ENCODE measurements around the gene LRGUK.

DNA sequence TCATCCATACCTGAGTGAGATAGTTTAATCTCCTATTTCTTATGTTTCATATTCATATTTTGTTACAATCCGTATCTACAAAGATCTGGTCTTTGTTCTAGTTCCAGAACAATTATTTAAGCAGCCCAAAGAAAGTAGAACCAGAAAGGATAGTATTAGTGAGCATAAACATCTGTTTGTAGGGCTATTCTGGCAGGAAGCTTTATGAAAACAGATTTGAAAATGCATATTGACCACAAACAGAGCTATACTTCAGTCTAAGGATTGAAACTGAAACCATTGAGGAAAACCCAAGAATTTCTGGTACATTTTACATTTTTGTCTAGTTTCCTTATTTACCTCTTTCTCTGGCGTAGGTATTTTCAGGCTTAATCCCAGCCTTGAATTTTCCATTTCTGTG, 28.1 kb downstream of the LRGUK start:
- no peak for TF ChIP-seq SIN3A (IDR thresholded peaks at IDR 0.05; ENCODE audit: low read depth)
- no peak for TF ChIP-seq EGR1 (IDR thresholded peaks at IDR 0.05; ENCODE audit: low read depth)
- TF ChIP-seq, protein P1, sequence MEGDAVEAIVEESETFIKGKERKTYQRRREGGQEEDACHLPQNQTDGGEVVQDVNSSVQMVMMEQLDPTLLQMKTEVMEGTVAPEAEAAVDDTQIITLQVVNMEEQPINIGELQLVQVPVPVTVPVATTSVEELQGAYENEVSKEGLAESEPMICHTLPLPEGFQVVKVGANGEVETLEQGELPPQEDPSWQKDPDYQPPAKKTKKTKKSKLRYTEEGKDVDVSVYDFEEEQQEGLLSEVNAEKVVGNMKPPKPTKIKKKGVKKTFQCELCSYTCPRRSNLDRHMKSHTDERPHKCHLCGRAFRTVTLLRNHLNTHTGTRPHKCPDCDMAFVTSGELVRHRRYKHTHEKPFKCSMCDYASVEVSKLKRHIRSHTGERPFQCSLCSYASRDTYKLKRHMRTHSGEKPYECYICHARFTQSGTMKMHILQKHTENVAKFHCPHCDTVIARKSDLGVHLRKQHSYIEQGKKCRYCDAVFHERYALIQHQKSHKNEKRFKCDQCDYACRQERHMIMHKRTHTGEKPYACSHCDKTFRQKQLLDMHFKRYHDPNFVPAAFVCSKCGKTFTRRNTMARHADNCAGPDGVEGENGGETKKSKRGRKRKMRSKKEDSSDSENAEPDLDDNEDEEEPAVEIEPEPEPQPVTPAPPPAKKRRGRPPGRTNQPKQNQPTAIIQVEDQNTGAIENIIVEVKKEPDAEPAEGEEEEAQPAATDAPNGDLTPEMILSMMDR (IDR thresholded peaks at IDR 0.05 in 2 of 3, conservative IDR thresholded peaks at IDR 0.05 in 1 of 3; ENCODE audit: borderline replicate concordance in 1 of 3, insufficient read depth in 1 of 3, low read depth in 2 of 3, low read length in 2 of 3), result no peak
- TF ChIP-seq POLR2A (IDR thresholded peaks at IDR 0.05; ENCODE audit: borderline replicate concordance, extremely low read depth, insufficient read depth, insufficient read length), result no peak
- TF ChIP-seq EZH2phosphoT487 (IDR thresholded peaks at IDR 0.05; ENCODE audit: borderline replicate concordance), result no peak
- no peak for TF ChIP-seq POLR2AphosphoS5 (IDR thresholded peaks at IDR 0.05; ENCODE audit: low read depth, low read length)

Data from HCT116 (cell line).